SW 1271 (cell line): ENCODE results near the gene WIZ.
A peak's percentile ranks its signal among the peaks of the same experiment; 100 is the strongest.

Experiments
- DNase-seq, 2 experiments: peaks; one replicate each; lab custom pipeline; 2025; lab: John Stamatoyannopoulos, UW

WIZ gene

GRCh38 chr19:15464394-15465385 lies 14.9 kb upstream of the WIZ start, which contains the start of gene RASAL3:
Gene RASAL3 (minus strand): TSS chr19:15464544. CDS start chr19:15464358, 186 bp downstream.
- DNase-seq, result no peak

- DNase-seq, result no peak
These were observed 14.2 kb upstream of the WIZ start for GRCh38 chr19:15463861-15464371.

GRCh38 chr19:15461694-15462093 lies 11.9 kb upstream of the WIZ start:
- no peak for DNase-seq

- DNase-seq, result no peak
These were observed 8.1 kb upstream of the WIZ start for GRCh38 chr19:15457701-15458484.

GRCh38 chr19:15456871-15457700 lies 7.3 kb upstream of the WIZ start:
- no peak for DNase-seq

DNA sequence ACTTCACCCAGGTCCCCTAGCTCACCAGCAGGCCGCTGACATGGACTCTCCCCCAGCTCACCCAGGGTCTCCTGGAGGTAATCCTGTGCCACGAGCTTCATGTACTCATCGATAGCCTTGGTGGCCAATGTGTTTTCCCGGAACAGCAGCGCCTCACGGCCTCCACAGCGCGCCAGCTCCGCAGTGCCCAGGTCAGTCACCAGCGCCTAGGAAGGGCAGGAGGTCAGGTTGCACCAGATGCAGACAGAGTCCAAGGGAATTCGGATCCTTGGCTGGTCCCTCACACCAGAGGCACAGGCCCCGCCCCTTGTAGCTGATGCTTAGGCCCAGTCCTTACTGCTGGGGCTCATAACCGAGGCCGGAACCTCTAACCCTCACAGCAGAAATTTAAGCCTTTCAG lies 6.7 kb upstream of the WIZ start:
- DNase-seq, result no peak

DNA sequence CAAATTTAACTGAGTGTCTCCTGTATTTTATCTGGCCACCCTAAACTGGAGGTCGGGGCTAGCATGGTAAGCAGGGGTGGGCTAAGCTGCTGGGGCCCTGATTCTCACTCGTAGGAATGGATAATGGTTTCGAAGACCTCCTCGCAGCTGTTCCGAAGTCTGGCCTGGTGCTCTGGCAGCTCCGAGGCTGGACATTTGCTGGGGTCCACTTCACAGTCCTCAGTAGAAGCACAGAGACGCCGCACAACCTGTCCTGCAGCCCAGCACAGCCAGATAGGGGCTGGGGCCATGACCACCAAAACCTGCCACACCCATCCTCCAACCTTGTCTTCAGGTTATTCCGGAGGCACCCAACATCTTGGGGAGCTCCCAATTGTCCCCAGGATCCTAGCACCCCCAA lies 6.2 kb upstream of the WIZ start:
- DNase-seq, result no peak

DNA sequence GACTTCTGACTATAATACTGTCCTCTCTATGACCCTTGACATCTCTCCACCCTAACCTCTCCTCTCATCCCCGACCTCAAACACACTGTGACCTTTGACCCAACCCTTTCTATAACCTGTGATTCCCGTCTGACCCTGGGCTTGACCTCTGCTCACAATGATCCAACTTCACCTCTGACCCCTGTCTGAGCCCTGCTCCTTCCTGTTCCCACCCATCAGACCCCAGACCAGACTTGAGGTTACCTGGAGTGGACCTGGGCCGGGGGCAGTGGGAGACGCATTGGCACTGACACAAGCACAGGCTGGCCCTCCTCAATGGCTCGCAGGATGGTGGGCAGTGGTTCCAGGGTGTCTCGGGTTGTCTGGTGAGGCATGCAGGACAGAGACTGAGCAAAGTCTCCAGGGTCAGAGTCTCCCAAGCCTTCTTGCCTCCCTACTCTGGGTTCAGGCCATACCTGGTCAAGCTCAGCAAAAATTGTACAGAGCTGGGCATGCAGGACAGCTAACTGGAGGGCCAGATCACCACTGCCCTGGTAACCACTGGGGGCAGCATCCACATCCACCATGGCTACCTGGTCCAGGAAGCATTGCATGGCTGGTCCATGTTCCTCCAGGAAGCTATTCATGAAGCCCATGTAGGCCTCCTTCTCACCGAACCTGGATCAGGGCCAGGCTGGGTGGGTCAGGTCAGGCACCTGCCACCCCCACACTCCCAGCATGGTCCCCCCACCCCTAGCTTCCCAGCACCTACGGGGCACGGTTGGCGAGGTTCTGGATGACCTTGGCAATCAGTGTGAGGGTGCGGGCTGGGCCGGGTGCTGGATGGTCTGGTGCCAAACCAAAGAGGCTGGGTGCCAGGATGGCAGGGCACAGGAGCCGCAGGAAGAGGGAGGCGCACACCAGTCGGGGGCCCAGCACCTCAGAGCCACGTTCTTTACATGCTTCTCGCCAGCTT lies 4.4 kb upstream of the WIZ start:
- DNase-seq, result no peak

GRCh38 chr19:15453091-15453578 lies 3.4 kb upstream of the WIZ start:
- no peak for DNase-seq

- DNase-seq, result peak in 1 of 2 experiments; percentile 49
These were observed 2.6 kb upstream of the WIZ start for GRCh38 chr19:15452111-15453047.

DNA sequence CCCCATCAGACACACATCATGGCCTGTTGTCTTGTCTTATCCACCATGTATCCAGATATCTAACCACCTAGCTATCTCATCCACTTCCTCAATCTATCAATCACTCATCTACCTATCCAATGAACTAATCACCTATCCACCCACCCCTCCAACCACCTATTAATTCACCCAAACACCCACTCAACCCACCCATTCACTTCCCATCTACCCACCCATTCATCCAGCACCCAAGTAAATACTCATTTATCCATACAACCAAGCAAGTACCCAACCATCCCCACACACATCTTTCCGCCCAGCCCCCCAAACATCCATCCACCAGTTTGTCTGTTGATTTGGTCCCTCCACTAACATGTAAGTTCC lies 753 bp upstream of the WIZ start:
- DNase-seq, result no peak

GRCh38 chr19:15448778-15449619 lies 757 bp downstream of the WIZ start:
- DNase-seq, result no peak

DNA sequence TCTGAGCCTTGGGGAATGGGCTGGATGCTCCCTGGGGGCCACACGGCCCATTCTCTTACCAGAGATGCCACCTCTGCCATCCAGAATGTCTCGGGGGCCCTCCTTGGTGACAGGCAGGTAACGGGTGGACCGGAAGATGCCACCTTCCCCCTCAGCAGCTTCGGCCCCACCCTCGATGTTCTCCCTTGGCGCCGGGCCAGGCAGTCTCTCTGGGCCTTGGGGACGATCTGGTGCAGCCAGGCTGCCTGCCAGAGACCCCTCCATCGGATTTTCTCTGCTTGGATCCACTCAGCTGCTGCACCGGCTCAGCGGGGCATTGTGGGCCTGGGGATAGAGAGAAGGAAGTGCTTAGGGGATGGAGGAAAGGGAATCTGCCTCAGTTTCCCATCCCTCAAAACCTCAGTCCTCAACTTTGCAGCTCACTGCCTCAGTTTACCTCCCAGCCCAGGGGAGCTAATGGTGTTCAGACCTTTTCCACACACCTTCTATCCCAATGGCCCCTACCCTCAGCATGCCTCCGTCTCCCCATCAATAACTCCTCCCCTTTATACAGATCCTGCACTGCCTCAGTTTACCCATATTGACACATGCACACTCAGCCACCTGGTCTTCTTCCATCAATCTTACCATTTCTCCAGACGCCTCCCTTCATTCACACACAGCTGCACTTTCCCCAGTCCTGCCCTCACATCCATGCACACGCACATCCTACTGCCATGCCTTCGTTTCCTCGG lies 1.5 kb downstream of the WIZ start:
- DNase-seq, result no peak

GRCh38 chr19:15447057-15447456 lies 2.7 kb downstream of the WIZ start:
- no peak for DNase-seq

DNA sequence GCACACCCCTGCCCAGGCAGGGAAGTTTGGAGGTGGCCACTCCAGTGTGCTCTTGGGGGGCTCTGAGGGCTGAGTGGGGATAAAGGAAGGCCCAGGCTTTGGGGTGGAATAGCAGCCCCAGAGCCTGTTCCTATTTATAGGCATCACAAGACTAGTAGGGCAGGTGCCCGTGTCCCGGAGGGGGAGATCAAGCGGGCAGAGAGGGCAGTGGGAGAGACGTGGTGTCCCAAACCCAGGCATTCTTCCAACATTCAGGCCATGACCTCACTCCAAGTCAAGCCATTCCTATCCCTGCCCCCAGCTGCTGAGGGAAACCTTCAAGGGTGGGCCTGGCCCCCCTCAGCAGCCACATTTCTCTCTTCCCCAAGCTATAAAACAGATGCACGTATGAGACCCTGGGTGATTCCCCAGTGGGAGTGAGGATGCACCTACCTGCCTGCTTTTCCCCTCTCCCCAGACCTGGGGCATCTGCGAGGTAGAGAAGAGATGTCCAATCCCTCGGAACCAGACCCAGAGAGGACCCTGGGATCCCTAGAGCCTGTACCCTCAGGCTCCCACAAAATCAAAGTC lies 3.9 kb downstream of the WIZ start:
- DNase-seq, result no peak

DNA sequence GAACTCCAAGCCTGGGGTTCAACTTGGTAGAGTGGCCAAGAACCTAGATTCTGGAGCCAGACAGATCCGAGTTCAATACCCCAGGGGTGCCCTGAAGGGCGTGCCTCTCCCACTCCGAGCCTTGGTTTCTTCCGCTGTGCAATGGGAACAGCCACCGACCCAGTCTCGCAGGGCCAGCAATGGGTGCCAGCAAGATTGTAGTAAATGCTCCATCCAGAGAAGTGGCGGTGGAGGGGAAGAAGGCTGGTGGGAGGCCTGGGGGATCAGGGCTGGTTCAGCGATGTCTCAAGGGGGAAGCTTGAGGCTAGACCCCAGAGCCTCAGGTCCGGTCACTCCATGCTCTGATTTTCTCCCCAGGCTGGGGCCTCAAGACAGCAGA lies 4.5 kb downstream of the WIZ start:
- no peak for DNase-seq

- DNase-seq, result no peak
These were observed 5.1 kb downstream of the WIZ start for GRCh38 chr19:15444505-15445226.
